ENCODE results near the gene CALCOCO2.
"Not testable (repeated sequence)": the region's sequence is repeated elsewhere in the genome, so short reads cannot be mapped to it uniquely, and the experiment has no call there.

The CALCOCO2 gene

GRCh38 chr17:48871035-48871550, 40.3 kb downstream of the CALCOCO2 start:
- Histone ChIP-seq H3K4me3 (ENCODE audit: low read length, poor library complexity, severe bottlenecking) (no peak overlapping the region), H4K20me1 (ENCODE audit: insufficient read depth, low read length, poor library complexity, severe bottlenecking) (no peaks in the 10 kb centered on the region), H3K79me2 (ENCODE audit: insufficient read depth, low read length) (no peaks in the 10 kb centered on the region), H3F3A (ENCODE audit: low read depth) (no peaks in the 10 kb centered on the region), H3K27me3 (ENCODE audit: insufficient read depth, low read length, poor library complexity, severe bottlenecking) (no peaks in the 10 kb centered on the region), H3K9me2 (replicated peaks; ENCODE audit: low read depth, low read length) (no peaks in the 10 kb centered on the region), H2AFZ (ENCODE audit: low read length) (no peak overlapping the region), H3K4me1 (ENCODE audit: insufficient read depth, low read length, poor library complexity, severe bottlenecking) (no peaks in the 10 kb centered on the region), H3K36me3 (ENCODE audit: insufficient read depth, low read length) (no peaks in the 10 kb centered on the region), H3K9me3 (ENCODE audit: insufficient read depth, low read depth, low read length) (no peaks in the 10 kb centered on the region), H3K4me2 (ENCODE audit: low read depth, low read length, poor library complexity, severe bottlenecking) (no peak overlapping the region), H3K9ac (ENCODE audit: low read depth, low read length, poor library complexity, severe bottlenecking) (no peak overlapping the region)
- no peak for TF ChIP-seq EZH2phosphoT487 (IDR thresholded peaks at IDR 0.05; ENCODE audit: borderline replicate concordance)
- no peak for TF ChIP-seq CTCF (conservative IDR thresholded peaks at IDR 0.05; ENCODE audit: low read length)

GRCh38 chr17:48871551-48872351, 40.9 kb downstream of the CALCOCO2 start:
- TF ChIP-seq EZH2phosphoT487 (IDR thresholded peaks at IDR 0.05; ENCODE audit: borderline replicate concordance) (no peak), CTCF (conservative IDR thresholded peaks at IDR 0.05; ENCODE audit: low read length) (no peak)
- Histone ChIP-seq H3K27me3 (ENCODE audit: insufficient read depth, low read length, poor library complexity, severe bottlenecking) (no peaks in the 10 kb centered on the region), H3F3A (ENCODE audit: low read depth) (no peaks in the 10 kb centered on the region), H3K4me1 (ENCODE audit: insufficient read depth, low read length, poor library complexity, severe bottlenecking) (no peaks in the 10 kb centered on the region), H2AFZ (ENCODE audit: low read length) (no peak overlapping the region), H3K36me3 (ENCODE audit: insufficient read depth, low read length) (no peaks in the 10 kb centered on the region), H3K9me2 (replicated peaks; ENCODE audit: low read depth, low read length) (no peaks in the 10 kb centered on the region), H3K4me3 (ENCODE audit: low read length, poor library complexity, severe bottlenecking) (no peak overlapping the region), H3K9ac (ENCODE audit: low read depth, low read length, poor library complexity, severe bottlenecking) (no peak overlapping the region), H3K4me2 (ENCODE audit: low read depth, low read length, poor library complexity, severe bottlenecking) (no peak overlapping the region), H3K9me3 (ENCODE audit: insufficient read depth, low read depth, low read length) (no peaks in the 10 kb centered on the region), H4K20me1 (ENCODE audit: insufficient read depth, low read length, poor library complexity, severe bottlenecking) (no peaks in the 10 kb centered on the region), H3K79me2 (ENCODE audit: insufficient read depth, low read length) (no peaks in the 10 kb centered on the region)

- not testable (repeated sequence) for H3K27me3 ChIP-seq (ENCODE audit: insufficient read depth, low read length, poor library complexity, severe bottlenecking); H4K20me1 ChIP-seq (ENCODE audit: insufficient read depth, low read length, poor library complexity, severe bottlenecking); H3K4me3 ChIP-seq (ENCODE audit: low read length, poor library complexity, severe bottlenecking); H3K9ac ChIP-seq (ENCODE audit: low read depth, low read length, poor library complexity, severe bottlenecking); H3F3A ChIP-seq (ENCODE audit: low read depth); H2AFZ ChIP-seq (ENCODE audit: low read length); H3K4me2 ChIP-seq (ENCODE audit: low read depth, low read length, poor library complexity, severe bottlenecking); H3K79me2 ChIP-seq (ENCODE audit: insufficient read depth, low read length); H3K4me1 ChIP-seq (ENCODE audit: insufficient read depth, low read length, poor library complexity, severe bottlenecking); H3K36me3 ChIP-seq (ENCODE audit: insufficient read depth, low read length); H3K9me2 ChIP-seq (replicated peaks; ENCODE audit: low read depth, low read length); H3K9me3 ChIP-seq (ENCODE audit: insufficient read depth, low read depth, low read length)
Measured at GRCh38 chr17:48872409-48872808, 41.6 kb downstream of the CALCOCO2 start.

- H3K4me3 ChIP-seq (ENCODE audit: low read length, poor library complexity, severe bottlenecking) = no peak overlapping the region
- H4K20me1 ChIP-seq (ENCODE audit: insufficient read depth, low read length, poor library complexity, severe bottlenecking) = no peaks in the 10 kb centered on the region
- H3K4me1 ChIP-seq (ENCODE audit: insufficient read depth, low read length, poor library complexity, severe bottlenecking) = peaks cover 4% of the 10 kb centered on the region
- H2AFZ ChIP-seq (ENCODE audit: low read length) = no peak overlapping the region
- H3K9me3 ChIP-seq (ENCODE audit: insufficient read depth, low read depth, low read length) = no peaks in the 10 kb centered on the region
- H3K4me2 ChIP-seq (ENCODE audit: low read depth, low read length, poor library complexity, severe bottlenecking) = no peak overlapping the region
- no peaks in the 10 kb centered on the region for H3K27me3 ChIP-seq (ENCODE audit: insufficient read depth, low read length, poor library complexity, severe bottlenecking)
- H3F3A ChIP-seq (ENCODE audit: low read depth) = no peaks in the 10 kb centered on the region
- H3K9me2 ChIP-seq (replicated peaks; ENCODE audit: low read depth, low read length) = no peaks in the 10 kb centered on the region
- no peaks in the 10 kb centered on the region for H3K79me2 ChIP-seq (ENCODE audit: insufficient read depth, low read length)
- H3K36me3 ChIP-seq (ENCODE audit: insufficient read depth, low read length) = no peaks in the 10 kb centered on the region
- TF ChIP-seq CTCF (conservative IDR thresholded peaks at IDR 0.05; ENCODE audit: low read length) (no peak), EZH2phosphoT487 (IDR thresholded peaks at IDR 0.05; ENCODE audit: borderline replicate concordance) (no peak)
- H3K9ac ChIP-seq (ENCODE audit: low read depth, low read length, poor library complexity, severe bottlenecking) = no peak overlapping the region
Measured at GRCh38 chr17:48873209-48873608, 42.4 kb downstream of the CALCOCO2 start.
